DOHH2 (cell line): ENCODE measurements around the gene UBXN4.

Source experiments
- H3F3A ChIP-seq: fragments of 200-600 bp; sonication (generic), shearing (Covaris generic); 2 replicates; pipeline ENCODE4 v1.6.0; 2016; ENCODE audit warnings: antibody characterized with exemption, mild to moderate bottlenecking; ENCODE audit not compliant: control insufficient read depth, insufficient read depth
- H3K27ac ChIP-seq: fragments of 200-600 bp; sonication (generic); 2 replicates; pipeline ENCODE4 v1.5.1; 2014; ENCODE audit warnings: low read depth, mild to moderate bottlenecking, low read length, moderate library complexity
- H3K27me3 ChIP-seq: fragments of 200-600 bp; sonication (generic); 2 replicates; pipeline ENCODE4 v1.6.1; 2014; ENCODE audit warnings: mild to moderate bottlenecking, low read length, mixed read lengths; ENCODE audit not compliant: control insufficient read depth
- H3K36me3 ChIP-seq: fragments of 200-600 bp; sonication (generic); 2 replicates; pipeline ENCODE4 v1.6.1; 2014; ENCODE audit warnings: mild to moderate bottlenecking, low read length, moderate library complexity, mixed read lengths; ENCODE audit not compliant: control insufficient read depth
- H3K4me1 ChIP-seq: fragments of 200-600 bp; sonication (generic); 2 replicates; pipeline ENCODE4 v1.6.1; 2014; ENCODE audit warnings: mild to moderate bottlenecking, low read length, mixed read lengths; ENCODE audit not compliant: control insufficient read depth
- H3K4me2 ChIP-seq: fragments of 200-600 bp; sonication (generic); 2 replicates; pipeline ENCODE4 v1.6.0; 2014; ENCODE audit warnings: mild to moderate bottlenecking, low read length, moderate library complexity
- H3K4me3 ChIP-seq: fragments of 200-600 bp; sonication (generic); 2 replicates; pipeline ENCODE4 v1.5.1; 2014; ENCODE audit warnings: mild to moderate bottlenecking, low read length, mixed read lengths
- H3K79me2 ChIP-seq: fragments of 200-600 bp; sonication (generic); 2 replicates; pipeline ENCODE4 v1.6.1; 2014; ENCODE audit warnings: mild to moderate bottlenecking, low read length, mixed read lengths; ENCODE audit not compliant: control insufficient read depth
- H3K9me2 ChIP-seq: fragments of 200-600 bp; sonication (generic); replicated peaks from 2 replicates; pipeline ENCODE4 v1.6.1; 2014; ENCODE audit warnings: mild to moderate bottlenecking, low read length, mixed read lengths; ENCODE audit not compliant: control insufficient read depth
- H3K9me3 ChIP-seq: fragments of 200-600 bp; sonication (generic); 2 replicates; pipeline ENCODE4 v1.6.1; 2014; ENCODE audit warnings: antibody characterized with exemption, low read length, mixed read lengths; ENCODE audit not compliant: control insufficient read depth, insufficient read depth
- H4K20me1 ChIP-seq: fragments of 200-600 bp; sonication (generic); 2 replicates; pipeline ENCODE4 v1.6.0; 2014; ENCODE audit warnings: low read depth, mild to moderate bottlenecking, antibody characterized with exemption, low read length, moderate library complexity; ENCODE audit not compliant: control insufficient read depth, insufficient read depth
- EZH2phosphoT487 ChIP-seq: fragments of 200-600 bp; sonication (generic); IDR thresholded peaks from 2 replicates; pipeline ENCODE4 v1.6.1; 2017; ENCODE audit warnings: borderline replicate concordance, mild to moderate bottlenecking, antibody characterized with exemption, low read length, moderate library complexity, mixed read lengths
- TF ChIP-seq, protein P1 (sequence below): fragments of 200-600 bp; sonication (generic); IDR thresholded peaks from one replicate; pipeline ENCODE4 v1.5.1; 2014; ENCODE audit warnings: antibody characterized with exemption, mild to moderate bottlenecking, low read depth, low read length; ENCODE audit not compliant: poor library complexity, severe bottlenecking

Gene UBXN4

DNA sequence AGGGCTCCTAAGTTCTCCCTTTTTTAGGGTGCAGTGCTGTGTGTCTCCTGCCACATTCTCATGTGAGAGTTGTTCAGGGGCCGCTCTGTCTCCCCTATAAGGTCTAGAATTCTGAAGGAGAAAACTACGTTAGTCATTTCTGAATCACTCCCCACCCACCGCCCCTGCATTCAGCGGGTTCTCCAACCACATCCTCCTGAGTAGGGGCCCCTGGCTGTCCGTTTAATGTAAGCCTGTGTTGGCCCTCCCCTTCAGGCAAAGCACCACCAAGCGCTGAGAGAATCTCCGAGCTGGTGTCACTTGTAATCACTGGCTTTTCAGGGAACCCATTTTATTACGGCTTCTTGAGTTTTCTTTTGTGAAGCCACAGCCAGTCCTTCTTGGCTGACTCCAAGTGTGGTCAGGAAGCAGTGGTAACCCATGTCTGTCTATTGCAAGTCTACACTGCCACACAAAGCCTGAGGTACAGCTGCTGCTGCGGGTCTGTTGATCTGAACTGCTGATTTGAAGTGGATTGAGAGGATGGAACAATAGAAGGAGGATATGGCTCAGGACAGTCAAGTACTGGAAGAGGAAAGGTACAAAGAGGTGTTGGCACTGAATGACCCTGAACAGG, 78.5 kb downstream of the UBXN4 start:
- Histone ChIP-seq H3K9me2 (no peaks in the 10 kb centered on the region), H3K4me3 (no peak overlapping the region), H3K36me3 (no peaks in the 10 kb centered on the region), H3K27me3 (no peaks in the 10 kb centered on the region), H3K79me2 (no peaks in the 10 kb centered on the region), H3F3A (no peaks in the 10 kb centered on the region), H4K20me1 (no peaks in the 10 kb centered on the region), H3K4me2 (no peak overlapping the region), H3K9me3 (no peaks in the 10 kb centered on the region), H3K27ac (no peak overlapping the region), H3K4me1 (no peaks in the 10 kb centered on the region)
- TF ChIP-seq EZH2phosphoT487 = no peak
- TF ChIP-seq, protein P1, sequence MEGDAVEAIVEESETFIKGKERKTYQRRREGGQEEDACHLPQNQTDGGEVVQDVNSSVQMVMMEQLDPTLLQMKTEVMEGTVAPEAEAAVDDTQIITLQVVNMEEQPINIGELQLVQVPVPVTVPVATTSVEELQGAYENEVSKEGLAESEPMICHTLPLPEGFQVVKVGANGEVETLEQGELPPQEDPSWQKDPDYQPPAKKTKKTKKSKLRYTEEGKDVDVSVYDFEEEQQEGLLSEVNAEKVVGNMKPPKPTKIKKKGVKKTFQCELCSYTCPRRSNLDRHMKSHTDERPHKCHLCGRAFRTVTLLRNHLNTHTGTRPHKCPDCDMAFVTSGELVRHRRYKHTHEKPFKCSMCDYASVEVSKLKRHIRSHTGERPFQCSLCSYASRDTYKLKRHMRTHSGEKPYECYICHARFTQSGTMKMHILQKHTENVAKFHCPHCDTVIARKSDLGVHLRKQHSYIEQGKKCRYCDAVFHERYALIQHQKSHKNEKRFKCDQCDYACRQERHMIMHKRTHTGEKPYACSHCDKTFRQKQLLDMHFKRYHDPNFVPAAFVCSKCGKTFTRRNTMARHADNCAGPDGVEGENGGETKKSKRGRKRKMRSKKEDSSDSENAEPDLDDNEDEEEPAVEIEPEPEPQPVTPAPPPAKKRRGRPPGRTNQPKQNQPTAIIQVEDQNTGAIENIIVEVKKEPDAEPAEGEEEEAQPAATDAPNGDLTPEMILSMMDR = no peak

DNA sequence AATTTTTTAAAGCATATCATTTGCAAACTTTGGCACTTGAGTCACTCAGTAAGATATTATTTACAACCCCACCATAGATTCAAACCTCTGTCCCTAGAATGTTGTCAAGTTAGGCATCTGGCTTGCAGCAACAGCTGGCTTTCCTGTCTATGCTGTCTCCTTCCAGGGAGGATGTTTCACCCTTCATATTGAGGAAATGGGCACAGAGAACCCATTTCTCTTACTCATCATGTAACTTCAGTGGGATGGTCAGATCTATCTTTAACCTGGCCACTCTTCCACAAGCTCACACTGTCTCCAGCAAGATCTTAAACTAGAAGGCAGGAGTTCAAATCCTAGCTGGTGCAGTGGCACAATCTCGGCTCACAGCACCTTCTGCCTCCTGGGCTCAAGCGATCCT, 79.5 kb downstream of the UBXN4 start:
- H3K4me3 ChIP-seq = no peak overlapping the region
- H3K27ac ChIP-seq = no peak overlapping the region
- no peaks in the 10 kb centered on the region for H4K20me1 ChIP-seq
- no peaks in the 10 kb centered on the region for H3F3A ChIP-seq
- H3K4me2 ChIP-seq = no peak overlapping the region
- no peaks in the 10 kb centered on the region for H3K9me2 ChIP-seq
- no peaks in the 10 kb centered on the region for H3K79me2 ChIP-seq
- H3K36me3 ChIP-seq = no peaks in the 10 kb centered on the region
- no peak for TF ChIP-seq EZH2phosphoT487
- TF ChIP-seq, protein P1 = no peak
- no peaks in the 10 kb centered on the region for H3K9me3 ChIP-seq
- H3K27me3 ChIP-seq = no peaks in the 10 kb centered on the region
- H3K4me1 ChIP-seq = no peaks in the 10 kb centered on the region

DNA sequence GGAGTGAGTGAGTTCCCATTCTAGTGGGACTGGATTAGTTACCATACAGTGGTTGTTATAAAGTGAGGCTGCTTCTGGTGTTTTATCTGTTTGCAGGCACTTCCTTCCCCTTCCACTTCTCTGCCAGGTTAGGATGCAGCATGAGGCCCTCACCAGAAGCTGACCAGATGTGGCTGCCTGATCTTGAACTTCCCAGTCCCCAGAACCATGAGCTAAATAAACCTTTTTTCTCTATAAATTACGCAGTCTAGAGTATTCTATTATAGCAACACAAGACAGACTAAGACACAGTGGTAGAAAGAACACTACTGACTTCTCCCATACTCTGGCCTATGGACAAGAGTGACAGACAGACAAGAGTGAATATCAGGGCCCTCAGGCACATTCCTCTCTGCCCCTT, 81.2 kb downstream of the UBXN4 start:
- Histone ChIP-seq H3K9me3 (no peaks in the 10 kb centered on the region), H3K27me3 (no peaks in the 10 kb centered on the region), H3K4me2 (no peak overlapping the region), H3K4me1 (no peaks in the 10 kb centered on the region), H3K4me3 (no peak overlapping the region), H3K79me2 (no peaks in the 10 kb centered on the region), H3K36me3 (no peaks in the 10 kb centered on the region), H4K20me1 (no peaks in the 10 kb centered on the region), H3K9me2 (no peaks in the 10 kb centered on the region), H3F3A (no peaks in the 10 kb centered on the region), H3K27ac (no peak overlapping the region)
- TF ChIP-seq, protein P1 = no peak
- no peak for TF ChIP-seq EZH2phosphoT487

DNA sequence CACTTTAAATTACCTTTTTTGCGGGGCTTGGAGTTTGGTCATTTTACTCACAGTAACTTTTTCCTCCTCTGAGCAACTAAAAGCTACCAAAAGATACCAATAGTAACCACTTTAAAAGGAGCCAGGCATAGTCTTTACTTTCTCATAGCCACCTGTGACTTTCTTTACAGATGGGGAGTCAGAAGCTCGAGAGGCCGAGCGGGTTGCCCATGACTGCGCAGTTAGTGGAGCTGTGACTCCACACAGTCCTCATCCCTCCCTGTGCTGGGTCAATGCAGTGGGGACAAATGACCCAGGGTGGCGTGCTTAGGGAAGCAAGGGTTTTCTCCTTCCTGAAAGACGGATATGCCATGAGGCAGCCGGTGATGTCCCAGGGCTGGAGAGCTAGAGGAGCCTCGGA, 83.5 kb downstream of the UBXN4 start:
- Histone ChIP-seq H3K79me2 (no peaks in the 10 kb centered on the region), H3K9me2 (no peaks in the 10 kb centered on the region), H3K27me3 (no peaks in the 10 kb centered on the region), H3K4me1 (no peaks in the 10 kb centered on the region), H3K9me3 (no peaks in the 10 kb centered on the region), H3K4me2 (no peak overlapping the region), H3K27ac (no peak overlapping the region), H4K20me1 (no peaks in the 10 kb centered on the region), H3K4me3 (no peak overlapping the region), H3K36me3 (no peaks in the 10 kb centered on the region), H3F3A (no peaks in the 10 kb centered on the region)
- TF ChIP-seq, protein P1 = no peak
- no peak for TF ChIP-seq EZH2phosphoT487
